ENCODE results near the gene APOLD1. TPM values are rescaled to one million over a fixed set of nuclear protein-coding genes. Genes with fewer than 3 reads are reported as not detected.

Gene APOLD1
- total and polyA plus RNA-seq, 2 of the 4 experiments (the other 2 are of a cell fraction) = 2.3 to 4.5 TPM

DNA sequence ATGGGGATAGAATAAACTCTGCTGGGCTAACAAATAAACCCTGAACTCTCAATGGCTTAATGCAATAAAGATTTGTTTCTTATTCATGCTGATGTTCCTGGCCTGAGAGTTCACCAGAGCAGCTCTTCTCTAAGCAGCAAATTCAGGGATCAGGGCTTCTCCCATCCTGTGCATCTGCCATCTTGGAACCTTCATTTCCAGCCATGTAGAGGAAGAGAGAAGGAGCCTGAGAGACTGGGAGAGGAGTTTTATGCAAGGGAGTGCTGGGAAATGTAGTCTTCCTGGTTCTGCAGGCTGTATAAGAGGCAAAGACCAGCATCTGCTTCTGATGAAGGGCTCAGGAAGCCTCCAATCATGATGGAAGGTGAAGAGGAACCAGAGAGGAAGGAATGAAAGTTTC lies 20.6 kb upstream of the APOLD1 start:
- ChIA-PET POLR2A (ENCODE audit: unreplicated experiment) (no interaction called here), CTCF (no interaction called here)
- H3K23ac ChIP-seq (ENCODE audit: low read depth, low read length) = no peak overlapping the region
- H3K27me3 ChIP-seq (ENCODE audit: control insufficient read depth, insufficient read depth, low read length) = no peaks in the 10 kb centered on the region
- H3K9ac ChIP-seq (ENCODE audit: low read depth, low read length) = no peak overlapping the region
- H3K14ac ChIP-seq (replicated peaks; ENCODE audit: low read depth, low read length) = 0 out of 2 replicates have a peak overlapping the region, but pooled peaks have one; percentile 26
- no peak overlapping the region for H2BK15ac ChIP-seq (ENCODE audit: low read depth, low read length)
- H3K79me1 ChIP-seq (ENCODE audit: low read depth in 1 of 2, low read length in 2 of 2) = peaks cover 3 to 13% of the 10 kb centered on the region in 2 experiments; a peak in 2 of 4 replicates
- H3K4ac ChIP-seq (ENCODE audit: low read depth, low read length) = no peak overlapping the region
- dilution Hi-C loops (cut with HindIII; ENCODE audit: low sequenced_read_pairs, unreplicated experiment) (no loop called here), in situ Hi-C loops (cut with MboI; ENCODE audit: low sequenced_read_pairs) (no loop called here), intact Hi-C loops (cut with micrococcal nuclease) (no loop called here)
- no peaks in the 10 kb centered on the region for H3K9me1 ChIP-seq (ENCODE audit: insufficient read depth, low read length)
- ATAC-seq (ENCODE audit: low read depth) (no peak), DNase-seq (no peak)
- H3K9me3 ChIP-seq (ENCODE audit: control insufficient read depth, insufficient read depth, low read length) = no peaks in the 10 kb centered on the region
- no peak overlapping the region for H3K27ac ChIP-seq (ENCODE audit: insufficient read depth, low read length)
- peak overlapping the region; percentile 10 for H2AFZ ChIP-seq (replicated peaks; ENCODE audit: low read length, poor library complexity)
- no peak overlapping the region for H3K4me2 ChIP-seq (ENCODE audit: low read depth, low read length)
- no peak overlapping the region for H2BK20ac ChIP-seq (ENCODE audit: low read depth, low read length)
- no peak overlapping the region for H4K91ac ChIP-seq (ENCODE audit: insufficient read depth, low read depth, low read length)
- H2AK9ac ChIP-seq (replicated peaks; ENCODE audit: low read depth, low read length, poor library complexity) = no peak overlapping the region
- no peak overlapping the region for H4K8ac ChIP-seq (ENCODE audit: low read depth in 2 of 2, low read length in 2 of 2)
- H2BK120ac ChIP-seq (ENCODE audit: low read depth, low read length) = no peak overlapping the region
- no peak overlapping the region for H3K4me3 ChIP-seq (ENCODE audit: insufficient read depth, low read depth, low read length)
- no TSS peak for BruUV-seq (replicated peaks)
- no peak overlapping the region for H3K56ac ChIP-seq (ENCODE audit: extremely low read depth, insufficient read depth, low read length)
- H3K4me1 ChIP-seq (ENCODE audit: control insufficient read depth, insufficient read depth, low read length) = no peaks in the 10 kb centered on the region
- H2AK5ac ChIP-seq (ENCODE audit: low read depth, low read length) = no peak overlapping the region
- no peak overlapping the region for H3K18ac ChIP-seq (ENCODE audit: low read depth, low read length)
- no peak overlapping the region for H2BK5ac ChIP-seq (ENCODE audit: low read depth, low read length, poor library complexity, severe bottlenecking)
- no peaks in the 10 kb centered on the region for H3K36me3 ChIP-seq (ENCODE audit: control insufficient read depth, insufficient read depth, low read length)
- no peak overlapping the region for H4K5ac ChIP-seq (ENCODE audit: low read depth, low read length)
- no peak for TF ChIP-seq CEBPB (IDR thresholded peaks at IDR 0.05; ENCODE audit: low read depth, low read length)
- TF ChIP-seq BHLHE40 (IDR thresholded peaks at IDR 0.05; ENCODE audit: low read depth, low read length) = no peak
- TF ChIP-seq, protein P1, sequence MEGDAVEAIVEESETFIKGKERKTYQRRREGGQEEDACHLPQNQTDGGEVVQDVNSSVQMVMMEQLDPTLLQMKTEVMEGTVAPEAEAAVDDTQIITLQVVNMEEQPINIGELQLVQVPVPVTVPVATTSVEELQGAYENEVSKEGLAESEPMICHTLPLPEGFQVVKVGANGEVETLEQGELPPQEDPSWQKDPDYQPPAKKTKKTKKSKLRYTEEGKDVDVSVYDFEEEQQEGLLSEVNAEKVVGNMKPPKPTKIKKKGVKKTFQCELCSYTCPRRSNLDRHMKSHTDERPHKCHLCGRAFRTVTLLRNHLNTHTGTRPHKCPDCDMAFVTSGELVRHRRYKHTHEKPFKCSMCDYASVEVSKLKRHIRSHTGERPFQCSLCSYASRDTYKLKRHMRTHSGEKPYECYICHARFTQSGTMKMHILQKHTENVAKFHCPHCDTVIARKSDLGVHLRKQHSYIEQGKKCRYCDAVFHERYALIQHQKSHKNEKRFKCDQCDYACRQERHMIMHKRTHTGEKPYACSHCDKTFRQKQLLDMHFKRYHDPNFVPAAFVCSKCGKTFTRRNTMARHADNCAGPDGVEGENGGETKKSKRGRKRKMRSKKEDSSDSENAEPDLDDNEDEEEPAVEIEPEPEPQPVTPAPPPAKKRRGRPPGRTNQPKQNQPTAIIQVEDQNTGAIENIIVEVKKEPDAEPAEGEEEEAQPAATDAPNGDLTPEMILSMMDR (conservative IDR thresholded peaks at IDR 0.05; ENCODE audit: low read depth, low read length) = no peak
- no peak for TF ChIP-seq NFE2L2 (IDR thresholded peaks at IDR 0.05; ENCODE audit: low read depth, low read length)
- TF ChIP-seq POLR2A (IDR thresholded peaks at IDR 0.05; ENCODE audit: low read depth, low read length) = no peak
- no peak for TF ChIP-seq RAD21 (IDR thresholded peaks at IDR 0.05; ENCODE audit: low read length)
- no peak for TF ChIP-seq CHD1 (IDR thresholded peaks at IDR 0.05; ENCODE audit: low read depth, low read length)
- TF ChIP-seq, protein P2, sequence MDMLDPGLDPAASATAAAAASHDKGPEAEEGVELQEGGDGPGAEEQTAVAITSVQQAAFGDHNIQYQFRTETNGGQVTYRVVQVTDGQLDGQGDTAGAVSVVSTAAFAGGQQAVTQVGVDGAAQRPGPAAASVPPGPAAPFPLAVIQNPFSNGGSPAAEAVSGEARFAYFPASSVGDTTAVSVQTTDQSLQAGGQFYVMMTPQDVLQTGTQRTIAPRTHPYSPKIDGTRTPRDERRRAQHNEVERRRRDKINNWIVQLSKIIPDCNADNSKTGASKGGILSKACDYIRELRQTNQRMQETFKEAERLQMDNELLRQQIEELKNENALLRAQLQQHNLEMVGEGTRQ (IDR thresholded peaks at IDR 0.05; ENCODE audit: low read depth, low read length) = no peak
- TF ChIP-seq FOS (IDR thresholded peaks at IDR 0.05; ENCODE audit: low read depth, low read length) = no peak
- TF ChIP-seq RCOR1 (IDR thresholded peaks at IDR 0.05; ENCODE audit: insufficient replicate concordance, low read length) = no peak
- TF ChIP-seq SMC3 (IDR thresholded peaks at IDR 0.05; ENCODE audit: low read depth, low read length) = no peak
- H4K20me1 ChIP-seq (ENCODE audit: insufficient read depth, low read length) = no peaks in the 10 kb centered on the region

Measured in IMR-90 (cell line).